HG02938 (cell line): Measurements from ENCODE around the gene CTU2.

Experiments used
- ATAC-seq: cut with Tn5 transposase; IDR thresholded peaks from one replicate; pipeline ENCODE4 v1.9.1; 2021; ENCODE audit warnings: mild to moderate bottlenecking, moderate library complexity; ENCODE audit not compliant: unreplicated experiment

CTU2 gene

GRCh38 chr16:88681084-88681680, 25.1 kb upstream of the CTU2 start:
- ATAC-seq: no peak

GRCh38 chr16:88681709-88682451, 24.4 kb upstream of the CTU2 start:
- ATAC-seq: peak; percentile 81

GRCh38 chr16:88684569-88685155, 21.6 kb upstream of the CTU2 start:
- no peak for ATAC-seq

- no peak for ATAC-seq
These were observed 20.9 kb upstream of the CTU2 start for GRCh38 chr16:88685156-88686061.

GRCh38 chr16:88686062-88686438, 20.3 kb upstream of the CTU2 start:
- no peak for ATAC-seq

GRCh38 chr16:88686439-88687253, 19.7 kb upstream of the CTU2 start, which contains the start of gene SNAI3:
Gene SNAI3 (minus strand): TSS chr16:88686507. CDS start chr16:88686406, 101 bp downstream.
- ATAC-seq: peak; percentile 41

GRCh38 chr16:88687254-88687576, 19.1 kb upstream of the CTU2 start:
- ATAC-seq: no peak

- no peak for ATAC-seq
These were observed 18.7 kb upstream of the CTU2 start for GRCh38 chr16:88687676-88688012.

GRCh38 chr16:88688013-88688778, 18.1 kb upstream of the CTU2 start:
- ATAC-seq: no peak

- no peak for ATAC-seq
These were observed 15.8 kb upstream of the CTU2 start for GRCh38 chr16:88690341-88691128.

GRCh38 chr16:88691129-88691813, 15.0 kb upstream of the CTU2 start:
- ATAC-seq: no peak

- ATAC-seq: no peak
These were observed 14.3 kb upstream of the CTU2 start for GRCh38 chr16:88691924-88692560.

GRCh38 chr16:88692861-88693260, 13.4 kb upstream of the CTU2 start:
- no peak for ATAC-seq

- no peak for ATAC-seq
These were observed 12.7 kb upstream of the CTU2 start for GRCh38 chr16:88693420-88694177.

- no peak for ATAC-seq
These were observed 11.8 kb upstream of the CTU2 start for GRCh38 chr16:88694221-88695087.

GRCh38 chr16:88695218-88695617, 11.1 kb upstream of the CTU2 start:
- ATAC-seq: no peak
